Heart left ventricle (tissue), 16 donors: ENCODE results near the gene SMPD1. TPM values are rescaled to one million over a fixed set of nuclear protein-coding genes. Genes with fewer than 3 reads are reported as not detected.

ENCODE experiments used
- ATAC-seq, 4 donors: fragments of 200-7000 bp; cut with Tn5 transposase; one replicate each; pipeline ENCODE4 v1.9.1; 2020 to 2022; ENCODE audit warnings: moderate library complexity in 4 of 4, mild to moderate bottlenecking in 3 of 4, moderate number of reproducible peaks in 1 of 4
- DNase-seq, 5 donors: peaks; one replicate each; pipeline ENCODE4 v3.0.0-alpha.2; 2020
- H3K27ac ChIP-seq, 12 donors: fragments of 200-600 bp; sonication (generic) in 4 of 12; one replicate each; pipeline versions ENCODE4 v1.5.0 to v1.8.0; 2016 to 2022; ENCODE audit warnings: mild to moderate bottlenecking in 2 of 12
- H3K27me3 ChIP-seq, 9 donors: fragments of 200-600 bp; sonication (generic) in 2 of 9; one replicate each; pipeline versions ENCODE4 v1.5.1 to v1.8.0; 2016 to 2022; ENCODE audit warnings: mild to moderate bottlenecking in 3 of 9
- H3K36me3 ChIP-seq, 9 donors: fragments of 200-600 bp; sonication (generic) in 2 of 9; one replicate each; pipeline versions ENCODE4 v1.5.0 to v1.8.0; 2018 to 2022; ENCODE audit warnings: mild to moderate bottlenecking in 2 of 9
- H3K4me1 ChIP-seq, 12 donors: fragments of 200-600 bp; sonication (generic) in 4 of 12; one replicate each; pipeline versions ENCODE4 v1.5.0 to v1.8.0; 2016 to 2022; ENCODE audit warnings: mild to moderate bottlenecking in 3 of 12
- H3K4me3 ChIP-seq, 12 donors: fragments of 200-600 bp; sonication (generic) in 4 of 12; one replicate each; pipeline versions ENCODE4 v1.5.0 to v1.8.0; 2017 to 2022; ENCODE audit warnings: mild to moderate bottlenecking in 9 of 12, moderate library complexity in 4 of 12
- H3K9me3 ChIP-seq, 12 donors: fragments of 200-600 bp; sonication (generic) in 4 of 12; one replicate each; pipeline versions ENCODE4 v1.5.0 to v1.8.0; 2016 to 2022; ENCODE audit warnings: mild to moderate bottlenecking in 1 of 12
- POLR2A ChIP-seq, 2 donors: fragments of 450-650 bp; IDR thresholded peaks; one replicate each; pipeline ENCODE4 v1.6.1; 2017; ENCODE audit warnings: antibody characterized with exemption in 2 of 2, mild to moderate bottlenecking in 2 of 2, moderate library complexity in 2 of 2
- WGBS, 4 donors: extraction: QIAGEN DNeasy Blood & Tissue Kit in 2 of 4; methylation state at CpG; one replicate each; pipeline versions ENCODE4 v1.1.5 to v1.1.7; 2013 to 2018; 5-methylcytosine and 5-hydroxymethylcytosine counted together
- intact Hi-C, 10 donors: fragments of 100-400 bp; cut with DNase I; formaldehyde crosslinking; loops; one replicate each; pipeline versions ENCODE4 v1.11.1 to v1.14.2; 2022
- polyA plus RNA-seq, 2 donors: library from polyadenylated mRNA; stranded (reverse); fragments of 200-250 nt; gene quantifications; one replicate each; pipeline ENCODE4 v1.2.3, GENCODE V29; 2013
- total RNA-seq, 9 donors: library from RNA; depleted of rRNA in 2 of 9; stranded (reverse); fragments of >200 nt in 2 of 9; fragmentation: NEBNext Ultra II Directional in 3 of 9; extraction: Animal tissue kit (Norgen Biotek cat#: 25700) in 3 of 9; gene quantifications; one replicate each; pipeline versions ENCODE4 v1.1.0 to v1.2.4, GENCODE V29; 2016 to 2023
- TF ChIP-seq, protein P1 (sequence below), 12 donors: fragments of 200-600 bp; sonication (generic) in 4 of 12; IDR thresholded peaks; one replicate each; pipeline versions ENCODE4 v1.5.0 to v1.8.0; 2018 to 2022; ENCODE audit warnings: antibody characterized with exemption in 12 of 12, mild to moderate bottlenecking in 5 of 12
- donor health status: ischemic (EF 13 %, LVEDD 7.1; RV severe dilation, severe dysfunction).
- donor health status: healthy with polysubstance abuse.
- donor health status: DM: no; HTN: yes; CAD: no.
- donor health status: DM: no; HTN: no; CAD: no.
- donor health status: ischemic (EF 25% LVEDD 6.9; RV normal size, moderate dysfunction).
- donor health status: ischemic (EF 25% LVEDD 5.7; RV mildly dilated, moderate dysfunction).
- donor health status: healthy.
- donor health status: DM: yes; HTN: yes; CAD: no.
- donor health status: ischemic (EF 35%, LVEDD 5.7; RV mildly dilated, moderate dysfunction).
- donor health status: nonischemic (EF 11% LVEDD 7.7; RV severe dilation, severe dysfunction).
- donor health status: DM: yes; HTN: yes; CAD: no.
- donor health status: PGD.
- donor health status: ischemic (EF 29% LVEDD 5.4; RV normal size, mild dysfunction).
- donor health status: nonischemic (EF 23%, LVEDD 6.1; RV moderate dilation, normal function).

The SMPD1 gene
- total and polyA plus RNA-seq, 11 donors: 53.8 to 92.3 (median 64.9) TPM

GRCh38 chr11:6417907-6418556 is 27.8 kb downstream of the SMPD1 start:
- no peak for DNase-seq
- WGBS, 4 donors: 15 to 20% (median 16%) methylated on average over 7 of the region's 7 CpGs
- no peaks in the 10 kb centered on the region for H3K9me3 ChIP-seq
- H3K27me3 ChIP-seq: peaks cover 0 to 7% (median 0%) of the 10 kb centered on the region in 9 donors
- no peak for TF ChIP-seq POLR2A (IDR thresholded peaks at IDR 0.05)
- TF ChIP-seq, protein P1, sequence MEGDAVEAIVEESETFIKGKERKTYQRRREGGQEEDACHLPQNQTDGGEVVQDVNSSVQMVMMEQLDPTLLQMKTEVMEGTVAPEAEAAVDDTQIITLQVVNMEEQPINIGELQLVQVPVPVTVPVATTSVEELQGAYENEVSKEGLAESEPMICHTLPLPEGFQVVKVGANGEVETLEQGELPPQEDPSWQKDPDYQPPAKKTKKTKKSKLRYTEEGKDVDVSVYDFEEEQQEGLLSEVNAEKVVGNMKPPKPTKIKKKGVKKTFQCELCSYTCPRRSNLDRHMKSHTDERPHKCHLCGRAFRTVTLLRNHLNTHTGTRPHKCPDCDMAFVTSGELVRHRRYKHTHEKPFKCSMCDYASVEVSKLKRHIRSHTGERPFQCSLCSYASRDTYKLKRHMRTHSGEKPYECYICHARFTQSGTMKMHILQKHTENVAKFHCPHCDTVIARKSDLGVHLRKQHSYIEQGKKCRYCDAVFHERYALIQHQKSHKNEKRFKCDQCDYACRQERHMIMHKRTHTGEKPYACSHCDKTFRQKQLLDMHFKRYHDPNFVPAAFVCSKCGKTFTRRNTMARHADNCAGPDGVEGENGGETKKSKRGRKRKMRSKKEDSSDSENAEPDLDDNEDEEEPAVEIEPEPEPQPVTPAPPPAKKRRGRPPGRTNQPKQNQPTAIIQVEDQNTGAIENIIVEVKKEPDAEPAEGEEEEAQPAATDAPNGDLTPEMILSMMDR (IDR thresholded peaks at IDR 0.05): no peak
- H3K4me3 ChIP-seq: peak overlapping the region; percentile 74 to 100 (median 94)
- intact Hi-C loops: loop anchor here in 4 of 10 donors (2.0 to 5.0 kb wide), 3 partner anchors 27 to 64 kb away; partner anchors contain the start of genes SMPD1 (in 3 of the 4), ARFIP2 (in 1 of the 4) and TIMM10B (in 1 of the 4)
- peak in 3 of 4 donors; percentile 7 to 47 (median 23) for ATAC-seq
- H3K4me1 ChIP-seq: peaks cover 0 to 40% (median 14%) of the 10 kb centered on the region in 12 donors
- peak overlapping the region; percentile 89 to 99 (median 94) for H3K27ac ChIP-seq
- no peaks in the 10 kb centered on the region for H3K36me3 ChIP-seq

- DNase-seq (peak in 4 of 5 donors; percentile 29 to 72 (median 50)), ATAC-seq (peak; percentile 14 to 59 (median 40))
- Histone ChIP-seq H3K9me3 (no peaks in the 10 kb centered on the region), H3K27me3 (peaks cover 0 to 7% (median 0%) of the 10 kb centered on the region in 9 donors), H3K36me3 (no peaks in the 10 kb centered on the region), H3K4me1 (peaks cover 0 to 40% (median 14%) of the 10 kb centered on the region in 12 donors), H3K27ac (peak overlapping the region; percentile 89 to 99 (median 94)), H3K4me3 (peak overlapping the region; percentile 74 to 100 (median 94))
- intact Hi-C loops: loop anchor here in 5 of 10 donors (1.0 to 5.0 kb wide), 4 partner anchors 28 to 64 kb away; partner anchors contain the start of genes SMPD1 (in 4 of the 5), ARFIP2 (in 1 of the 5) and TIMM10B (in 1 of the 5)
- TF ChIP-seq, protein P1 (IDR thresholded peaks at IDR 0.05): no peak
- TF ChIP-seq POLR2A (IDR thresholded peaks at IDR 0.05): no peak
- WGBS, 4 donors: 0 to 1% (median 0%) methylated on average over 7 to 38 of the region's 38 CpGs
These were observed 28.3 kb downstream of the SMPD1 start for GRCh38 chr11:6418557-6419008.

- Histone ChIP-seq H3K36me3 (no peaks in the 10 kb centered on the region), H3K9me3 (no peaks in the 10 kb centered on the region), H3K27ac (peak within 1 kb of the TSS; percentile 89 to 99 (median 94)), H3K27me3 (peaks cover 0 to 9% (median 0%) of the 10 kb centered on the region in 9 donors), H3K4me1 (peaks cover 0 to 40% (median 14%) of the 10 kb centered on the region in 12 donors), H3K4me3 (peak within 1 kb of the TSS; percentile 74 to 100 (median 94))
- WGBS, 4 donors: 0 to 1% (median 0%) methylated on average over 9 to 75 of the region's 75 CpGs
- DNase-seq: peak; percentile 65 to 85 (median 78)
- intact Hi-C loops: loop anchor here in 5 of 10 donors (1.0 to 5.0 kb wide), 4 partner anchors 28 to 63 kb away; partner anchors contain the start of genes SMPD1 (in 4 of the 5), ARFIP2 (in 1 of the 5) and TIMM10B (in 1 of the 5)
- TF ChIP-seq POLR2A (IDR thresholded peaks at IDR 0.05): peak; percentile 1 to 75
- TF ChIP-seq, protein P1 (IDR thresholded peaks at IDR 0.05): peak in 5 of 12 donors; percentile 8 to 20 (median 16)
- ATAC-seq: peak; percentile 68 to 97 (median 90)
These were observed 28.8 kb downstream of the SMPD1 start, which contains the start of gene APBB1 for GRCh38 chr11:6419009-6419631. TSS of gene APBB1 (minus strand) at chr11:6419094. CDS start at chr11:6411347, 7,747 bp downstream.
